22Rv1 (cell line): Measurements from ENCODE around the gene TMEM8B.

Experiments
- H3K27ac ChIP-seq: fragments of 450-650 bp; 2 replicates; pipeline ENCODE4 v1.5.1; 2017
- CTCF ChIP-seq: fragments of 450-650 bp; IDR thresholded peaks from 2 replicates; pipeline ENCODE4 v1.5.1; 2017; ENCODE audit warnings: mild to moderate bottlenecking
- ZFX ChIP-seq: fragments of 450-650 bp; IDR thresholded peaks from 2 replicates; pipeline ENCODE4 v1.6.1; 2017; ENCODE audit warnings: antibody characterized with exemption, borderline replicate concordance

The TMEM8B gene

GRCh38 chr9:35864695-35865255 is 35.7 kb downstream of the TMEM8B start:
- TF ChIP-seq CTCF (no peak), ZFX (no peak)
- no peak overlapping the region for H3K27ac ChIP-seq

DNA sequence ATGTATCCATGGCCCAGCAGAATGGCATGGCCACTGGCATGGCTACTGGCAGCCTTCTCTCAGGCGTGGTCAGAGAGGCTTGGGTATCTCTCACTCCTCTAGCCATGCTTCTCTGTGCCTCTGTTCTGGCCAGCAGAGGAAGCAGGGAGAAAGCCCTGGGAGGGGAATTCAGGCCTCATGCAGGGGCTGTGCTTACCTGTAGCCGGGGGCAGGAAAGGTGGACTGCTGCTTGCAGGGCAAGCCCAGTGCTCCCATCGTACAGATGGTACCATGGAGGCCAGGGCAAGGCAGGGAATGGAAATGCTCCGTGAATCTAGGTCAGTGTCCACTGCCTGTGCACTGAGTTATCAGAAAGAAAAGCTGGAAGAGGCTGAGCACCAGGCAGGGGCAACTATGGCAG is 38.5 kb downstream of the TMEM8B start:
- TF ChIP-seq CTCF (no peak), ZFX (no peak)

DNA sequence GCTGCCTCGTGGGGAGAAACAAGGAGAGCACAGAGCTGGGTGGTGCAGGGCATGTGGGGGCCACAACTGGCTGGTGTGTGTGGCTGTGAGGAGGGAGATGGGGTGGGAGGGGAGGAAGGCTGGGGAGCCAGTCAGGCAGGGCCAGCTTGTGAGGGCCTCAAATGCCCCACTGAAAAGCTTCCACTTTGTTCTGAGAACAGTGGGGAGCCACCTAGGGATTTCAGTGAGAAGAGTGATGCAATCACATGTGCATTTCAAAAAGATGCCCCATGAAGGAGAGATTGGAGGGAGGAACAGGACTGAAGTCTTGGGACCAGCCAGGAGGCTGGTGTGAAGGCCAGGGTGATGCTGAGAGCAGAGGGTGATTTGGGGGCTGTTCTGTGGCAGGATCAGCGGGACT is 39.9 kb downstream of the TMEM8B start:
- no peak overlapping the region for H3K27ac ChIP-seq
- no peak for TF ChIP-seq ZFX
- no peak for TF ChIP-seq CTCF

More for the DNA sequence above, 38.5 kb downstream of the TMEM8B start:
- no peak overlapping the region for H3K27ac ChIP-seq

DNA sequence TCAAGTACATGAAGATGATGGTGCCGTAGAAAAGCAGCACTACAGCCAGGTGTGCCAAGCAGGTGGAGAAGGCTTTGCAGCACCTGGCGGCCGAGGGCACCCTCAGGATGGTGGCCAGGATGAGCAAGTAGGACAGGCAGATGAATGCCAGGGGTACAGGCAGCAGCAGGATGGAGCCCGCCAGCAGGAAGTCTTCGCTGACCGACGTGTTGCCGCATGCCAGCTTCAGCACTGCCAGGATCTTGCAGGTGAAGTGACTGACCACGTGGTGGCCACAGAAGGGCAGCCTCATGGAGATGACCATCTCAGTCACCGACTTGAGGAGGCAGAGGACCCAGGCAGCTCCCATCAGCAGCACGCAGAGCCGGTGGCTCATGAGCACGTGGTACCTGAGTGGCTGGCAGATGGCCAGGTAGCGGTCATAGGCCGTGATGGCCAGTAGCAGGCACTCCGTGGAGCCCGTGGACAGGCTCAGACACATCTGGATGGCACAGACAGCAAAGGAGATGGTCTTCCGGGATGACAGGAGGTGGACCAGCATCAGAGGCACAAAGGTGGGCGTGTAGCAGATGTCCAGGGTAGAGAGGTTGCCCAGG is 40.7 kb downstream of the TMEM8B start:
- H3K27ac ChIP-seq = no peak overlapping the region
- TF ChIP-seq CTCF = no peak
- no peak for TF ChIP-seq ZFX

DNA sequence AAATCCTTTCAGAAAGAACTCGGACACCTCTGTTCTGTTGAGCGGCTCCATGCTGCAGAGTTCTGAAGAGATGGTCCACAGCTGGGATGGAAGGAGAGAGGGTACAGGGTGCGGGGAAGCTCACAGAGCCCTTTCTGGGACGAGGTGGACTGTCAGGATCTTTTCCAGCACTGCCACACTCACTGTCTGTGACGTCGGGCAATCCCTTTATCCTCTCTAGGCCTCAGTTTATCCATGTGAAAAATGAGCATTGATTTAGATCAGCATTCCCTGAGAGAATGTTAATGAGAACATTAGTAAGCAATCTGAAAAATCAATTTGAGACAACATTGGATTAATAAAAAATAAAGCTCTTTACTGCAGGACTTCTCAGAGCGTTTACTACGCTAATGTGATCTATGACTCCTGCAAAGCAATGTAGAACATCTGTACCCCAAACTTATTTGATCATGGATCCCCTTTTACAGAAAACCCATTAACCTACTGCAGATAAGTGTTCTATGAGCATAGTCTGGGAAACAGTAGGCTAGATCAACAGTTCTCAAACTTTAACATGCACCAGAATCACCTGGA is 41.4 kb downstream of the TMEM8B start, which contains the start of gene OR13J1:
Gene OR13J1, minus strand, starts transcription at position 51 of the 573 bp plus-strand sequence. Its CDS starts 0 bp downstream, at position 51.
- H3K27ac ChIP-seq = no peak within 1 kb of the TSS
- TF ChIP-seq CTCF = no peak

GRCh38 chr9:35871545-35871944 is 42.5 kb downstream of the TMEM8B start:
- H3K27ac ChIP-seq = no peak overlapping the region
- no peak for TF ChIP-seq CTCF
- no peak for TF ChIP-seq ZFX

DNA sequence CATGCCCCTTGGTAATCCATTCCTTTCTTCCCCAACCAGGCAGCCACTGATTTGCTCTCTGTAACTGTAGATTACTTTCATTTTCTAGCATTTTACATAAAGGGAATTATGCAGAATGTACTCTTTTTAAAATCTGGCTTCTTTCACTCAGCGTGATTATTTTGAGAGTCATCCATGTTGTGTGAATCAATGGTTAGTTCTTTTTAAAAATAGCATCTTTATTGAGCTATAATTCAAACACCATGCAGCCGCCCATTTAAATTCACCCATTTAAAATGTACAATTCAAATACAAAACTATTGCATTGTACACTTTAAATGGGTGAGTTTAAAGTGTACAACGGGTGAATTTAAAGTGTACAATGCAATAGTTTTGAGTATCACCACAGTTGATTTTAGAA is 43.5 kb downstream of the TMEM8B start:
- H3K27ac ChIP-seq = no peak overlapping the region
- TF ChIP-seq CTCF (no peak), ZFX (no peak)
